HL-60 (cell line): ENCODE results near the gene ALK.

Experiments used
- DNase-seq, 2 experiments: peaks; one replicate each; pipeline ENCODE4 v3.0.0-alpha.2; 2010 to 2020; ENCODE audit warnings: low read depth in 1 of 2, low spot score in 1 of 2
- H3K27ac ChIP-seq: fragments of 250-450 bp; sonication (Bioruptor Pico); replicated peaks from 2 replicates; pipeline ENCODE4 v1.5.1; 2020; ENCODE audit warnings: mild to moderate bottlenecking, moderate library complexity
- H3K27me3 ChIP-seq: fragments of 250-450 bp; sonication (Bioruptor Pico); 2 replicates; pipeline ENCODE4 v1.5.1; 2021; ENCODE audit warnings: mild to moderate bottlenecking, moderate library complexity; ENCODE audit not compliant: insufficient read depth, poor library complexity, severe bottlenecking
- H3K4me3 ChIP-seq: replicated peaks from 2 replicates; pipeline ENCODE4 v1.5.1; 2011; ENCODE audit warnings: mild to moderate bottlenecking, control low read depth, low read length; ENCODE audit not compliant: insufficient read depth
- CTCF ChIP-seq: IDR thresholded peaks from one replicate; pipeline ENCODE4 v1.5.1; 2011; ENCODE audit warnings: low read length, control low read depth, inconsistent platforms; ENCODE audit not compliant: insufficient read depth
- GABPA ChIP-seq: IDR thresholded peaks from 2 replicates; pipeline ENCODE4 v1.6.1; 2012; ENCODE audit warnings: low read depth
- POLR2AphosphoS5 ChIP-seq: IDR thresholded peaks from 2 replicates; pipeline ENCODE4 v1.6.1; 2012; ENCODE audit warnings: low read depth
- REST ChIP-seq: IDR thresholded peaks from 2 replicates; pipeline ENCODE4 v1.6.1; 2012; ENCODE audit warnings: low read depth; ENCODE audit not compliant: insufficient replicate concordance
- SPI1 ChIP-seq: IDR thresholded peaks from 2 replicates; pipeline ENCODE4 v1.6.1; 2012; ENCODE audit warnings: low read depth, mild to moderate bottlenecking, borderline replicate concordance

The ALK gene

GRCh38 chr2:29397713-29398112, 523.7 kb downstream of the ALK start:
- no peak overlapping the region for H3K27ac ChIP-seq
- TF ChIP-seq POLR2AphosphoS5 (no peak), CTCF (no peak), GABPA (no peak), REST (no peak), SPI1 (no peak)
- H3K4me3 ChIP-seq = no peak overlapping the region
- DNase-seq = no peak
- H3K27me3 ChIP-seq = no peaks in the 10 kb centered on the region

GRCh38 chr2:29397039-29397438, 524.3 kb downstream of the ALK start:
- DNase-seq = no peak
- H3K4me3 ChIP-seq = no peak overlapping the region
- no peaks in the 10 kb centered on the region for H3K27me3 ChIP-seq
- H3K27ac ChIP-seq = no peak overlapping the region
- TF ChIP-seq POLR2AphosphoS5 (no peak), GABPA (no peak), REST (no peak), CTCF (no peak), SPI1 (no peak)

- Histone ChIP-seq H3K27ac (no peak overlapping the region), H3K27me3 (no peaks in the 10 kb centered on the region), H3K4me3 (no peak overlapping the region)
- DNase-seq = no peak
- TF ChIP-seq CTCF (no peak), SPI1 (no peak)
Measured at GRCh38 chr2:29394981-29395350, 526.4 kb downstream of the ALK start.

GRCh38 chr2:29394311-29394980, 526.9 kb downstream of the ALK start:
- DNase-seq = no peak
- TF ChIP-seq POLR2AphosphoS5 (no peak), CTCF (no peak), GABPA (no peak), REST (no peak), SPI1 (no peak)
- Histone ChIP-seq H3K4me3 (no peak overlapping the region), H3K27ac (no peak overlapping the region), H3K27me3 (no peaks in the 10 kb centered on the region)
